NCI-H128 (cell line): ENCODE results near the gene JARID2.

ENCODE experiments used
- DNase-seq: peaks from one replicate; lab custom pipeline; 2025; ENCODE audit not compliant: unreplicated experiment; lab: John Stamatoyannopoulos, UW

The JARID2 gene

DNA sequence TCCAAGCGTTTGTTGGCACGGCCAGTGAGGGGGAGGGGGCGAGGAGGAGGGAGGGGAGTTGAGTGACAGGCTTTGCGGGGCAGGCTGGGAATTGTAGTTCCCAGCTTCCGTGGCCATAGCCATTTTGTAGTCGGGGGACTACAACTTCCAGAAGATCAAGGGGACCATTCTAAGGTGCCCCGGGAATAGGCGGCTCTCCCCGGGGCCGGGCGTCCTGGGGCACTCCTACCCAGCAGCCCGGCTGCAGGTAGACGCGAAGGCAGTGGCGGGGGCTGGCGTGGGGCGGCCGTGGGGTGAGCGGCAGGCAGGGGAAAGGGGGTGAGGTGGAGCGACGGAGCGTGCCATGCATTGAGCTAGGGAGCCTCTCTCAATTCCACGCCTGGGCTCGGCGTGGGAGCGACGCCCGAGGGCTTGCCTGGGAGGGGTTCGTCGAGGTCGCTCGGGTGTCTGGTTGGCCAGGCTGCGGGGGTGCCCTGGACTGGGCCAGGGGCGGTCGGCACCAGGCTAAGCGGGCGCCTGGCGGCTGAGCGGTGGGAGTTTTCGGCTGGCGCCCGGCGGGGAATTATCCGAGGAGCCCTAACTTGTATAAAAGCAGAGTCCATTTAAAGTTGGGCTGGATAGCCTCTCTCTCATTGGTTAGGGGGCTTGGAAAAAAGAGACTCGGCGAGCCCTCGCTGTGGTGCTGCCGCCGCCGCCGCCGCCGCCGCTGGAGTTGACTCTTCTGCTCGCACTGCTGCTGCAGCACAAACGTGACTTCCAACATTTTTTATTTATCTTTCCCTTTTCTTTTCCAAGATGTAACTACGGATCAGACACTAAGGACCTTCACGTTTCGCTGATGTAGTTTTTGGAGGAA lies at the start of gene JARID2:
TSS of gene JARID2 (plus strand) at position 709 of the 856 bp plus-strand sequence. CDS start 471 bp downstream, outside the sequence.
- DNase-seq, result peak; percentile 79

GRCh38 chr6:15200087-15200486 lies 45.8 kb upstream of the JARID2 start:
- no peak for DNase-seq

DNA sequence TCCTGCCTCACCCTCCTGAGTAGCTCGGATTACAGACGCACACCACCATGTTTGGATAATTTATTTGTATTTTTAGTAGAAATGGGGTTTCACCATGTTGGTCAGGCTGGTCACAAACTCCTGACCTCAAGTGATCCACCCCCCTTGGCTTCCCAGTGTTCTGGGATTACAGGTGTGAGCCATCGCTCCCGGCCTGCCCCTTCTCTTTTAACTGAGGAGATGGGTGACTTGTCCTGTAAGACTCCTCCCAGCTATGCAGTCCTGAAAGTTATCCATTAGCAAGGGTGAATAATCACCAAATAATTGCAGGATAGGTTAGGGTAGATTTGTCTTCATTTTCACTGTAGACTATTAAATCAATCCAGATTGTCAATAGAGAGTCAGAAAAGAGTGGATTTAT lies 40.5 kb upstream of the JARID2 start:
- DNase-seq, result no peak

- DNase-seq, result no peak
Measured at GRCh38 chr6:15206887-15207286, 39.0 kb upstream of the JARID2 start.

DNA sequence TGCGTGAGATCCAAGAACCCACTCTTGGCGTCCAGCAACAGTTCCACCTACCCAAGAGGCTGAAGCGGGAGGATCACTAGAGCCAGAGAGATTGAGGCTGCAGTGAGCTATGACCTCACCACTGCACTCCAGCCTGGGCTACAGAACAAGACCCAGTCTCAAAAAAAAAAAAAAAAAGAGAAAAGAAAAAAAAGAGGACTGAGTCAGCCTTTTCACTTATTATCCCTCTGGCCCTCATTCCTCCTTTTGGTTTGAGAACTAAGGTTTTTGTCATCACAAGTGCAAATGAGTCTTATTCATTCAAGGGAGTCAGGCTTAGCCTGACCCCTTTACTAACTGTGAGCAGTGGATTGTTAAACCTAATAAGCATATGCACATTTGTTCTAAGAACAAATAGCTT lies 37.9 kb upstream of the JARID2 start:
- no peak for DNase-seq

DNA sequence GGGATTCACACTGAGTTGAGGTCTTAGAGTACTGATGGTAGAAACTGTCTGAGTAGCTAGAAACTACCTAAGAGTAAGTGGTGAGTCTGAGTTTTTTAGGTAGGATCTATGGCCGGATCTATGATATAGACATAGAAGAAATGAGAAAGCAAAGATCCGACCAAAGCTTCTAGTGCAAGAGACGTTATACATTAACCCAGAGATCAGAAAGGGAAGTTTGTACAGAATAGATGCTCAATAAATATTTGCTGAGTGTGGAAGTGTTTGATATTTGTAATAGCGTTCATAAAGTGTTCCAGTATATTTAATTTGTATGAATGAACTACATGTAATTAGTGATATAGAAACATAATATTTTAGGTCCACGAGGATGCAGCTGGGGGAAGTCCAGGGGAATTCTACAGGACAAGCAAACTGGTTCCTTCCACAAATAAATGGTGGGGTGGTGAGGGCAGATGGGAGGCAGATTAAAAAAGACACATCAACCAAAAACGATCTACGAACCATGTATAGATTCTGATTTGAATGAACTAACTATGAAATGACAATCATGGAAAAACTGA lies 31.9 kb upstream of the JARID2 start:
- DNase-seq, result no peak

DNA sequence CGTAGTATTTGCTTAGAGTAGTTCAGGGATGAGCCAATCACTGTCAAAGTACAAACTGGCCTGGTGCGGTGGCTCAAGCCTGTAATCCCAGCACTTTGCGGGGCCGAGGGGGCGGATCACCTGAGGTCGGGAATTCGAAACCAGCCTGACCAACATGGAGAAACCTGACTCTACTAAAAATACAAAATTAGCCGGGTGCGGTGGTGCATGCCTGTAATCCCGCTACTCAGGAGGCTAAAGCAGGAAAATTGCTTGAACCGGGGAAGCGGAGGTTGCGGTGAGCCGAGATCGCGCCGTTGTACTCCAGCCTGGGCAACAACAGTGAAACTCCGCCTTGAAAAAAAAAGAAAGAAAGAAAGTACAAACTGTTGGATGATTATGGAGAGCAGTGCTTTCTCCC lies 27.5 kb upstream of the JARID2 start:
- no peak for DNase-seq

GRCh38 chr6:15220062-15220461 lies 25.8 kb upstream of the JARID2 start:
- DNase-seq, result no peak

DNA sequence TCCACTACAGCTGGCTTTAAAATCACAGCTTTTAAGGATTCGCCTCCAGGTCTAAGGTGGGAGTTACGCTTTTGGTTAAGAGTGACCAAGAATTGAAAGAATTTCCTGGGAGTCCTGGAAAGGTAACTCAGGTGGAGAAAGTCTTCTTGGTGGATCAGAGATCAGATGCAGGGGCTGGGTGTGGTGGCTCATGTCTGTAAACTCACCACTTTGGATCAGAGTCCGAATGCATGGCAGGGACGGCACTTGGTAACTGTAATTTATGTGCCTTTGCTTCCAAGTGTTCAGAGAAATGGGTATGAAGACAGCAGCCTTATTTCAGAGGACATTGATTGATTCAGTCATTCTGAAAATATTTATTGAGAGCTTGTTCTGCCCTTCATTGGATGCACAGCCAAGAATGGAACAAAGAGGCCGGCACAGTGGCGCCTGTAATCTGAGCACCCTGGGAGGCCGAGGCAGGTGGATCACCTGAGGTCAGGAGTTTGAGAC lies 18.0 kb upstream of the JARID2 start:
- no peak for DNase-seq

DNA sequence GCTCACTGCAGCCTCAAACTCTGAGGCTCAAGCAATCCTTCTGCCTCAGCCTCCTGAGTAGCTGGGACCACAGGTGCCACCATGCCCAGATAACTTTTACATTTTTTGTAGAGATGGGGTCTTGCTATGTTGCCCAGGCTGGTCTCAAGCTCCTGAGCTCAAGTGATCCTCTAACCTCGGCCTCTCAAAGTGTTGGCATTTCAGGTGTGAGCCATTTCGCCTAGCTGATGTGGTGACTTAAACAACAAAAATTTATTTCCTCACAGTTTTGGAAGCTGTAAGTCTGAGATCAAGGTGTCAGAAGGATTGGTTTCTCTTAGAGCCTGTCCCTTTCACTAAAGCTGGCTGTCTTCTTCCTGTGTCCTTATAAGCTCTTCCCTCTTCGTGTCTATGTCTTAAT lies 15.0 kb upstream of the JARID2 start:
- no peak for DNase-seq

- no peak for DNase-seq
Measured at GRCh38 chr6:15232836-15233510, 12.9 kb upstream of the JARID2 start.

DNA sequence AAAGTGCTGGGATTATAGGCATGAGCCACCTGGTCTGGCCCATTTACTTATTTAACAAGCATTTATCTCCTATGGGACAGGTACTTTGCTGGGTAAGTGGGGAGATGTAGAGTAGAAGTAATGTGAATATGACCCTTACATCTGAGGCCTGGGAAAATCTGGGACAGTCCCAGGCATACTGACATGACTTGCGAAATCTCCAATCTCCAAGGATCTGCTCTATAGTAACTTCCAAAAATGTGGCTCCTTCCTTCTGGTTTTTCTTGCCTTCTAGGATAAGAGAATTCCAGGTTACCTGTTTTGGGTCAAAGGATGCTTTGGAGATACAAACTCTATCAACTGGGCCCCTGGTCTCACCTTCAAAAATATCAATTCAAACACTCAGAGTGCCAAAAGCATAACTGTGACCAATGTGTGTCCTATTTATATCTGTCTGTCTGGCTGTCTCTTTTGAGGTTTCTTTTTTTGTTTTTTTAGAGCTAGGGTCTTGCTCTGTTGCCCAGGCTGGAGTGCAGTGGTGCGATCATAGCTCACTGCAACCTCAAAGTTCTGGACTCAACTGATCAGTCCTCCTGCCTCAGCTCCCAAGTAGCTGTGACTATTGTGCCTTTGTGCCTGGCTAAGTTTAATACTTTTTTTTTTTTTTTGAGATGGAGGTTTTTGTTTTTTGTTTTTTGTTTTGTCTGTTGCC lies 11.7 kb upstream of the JARID2 start:
- DNase-seq, result no peak

DNA sequence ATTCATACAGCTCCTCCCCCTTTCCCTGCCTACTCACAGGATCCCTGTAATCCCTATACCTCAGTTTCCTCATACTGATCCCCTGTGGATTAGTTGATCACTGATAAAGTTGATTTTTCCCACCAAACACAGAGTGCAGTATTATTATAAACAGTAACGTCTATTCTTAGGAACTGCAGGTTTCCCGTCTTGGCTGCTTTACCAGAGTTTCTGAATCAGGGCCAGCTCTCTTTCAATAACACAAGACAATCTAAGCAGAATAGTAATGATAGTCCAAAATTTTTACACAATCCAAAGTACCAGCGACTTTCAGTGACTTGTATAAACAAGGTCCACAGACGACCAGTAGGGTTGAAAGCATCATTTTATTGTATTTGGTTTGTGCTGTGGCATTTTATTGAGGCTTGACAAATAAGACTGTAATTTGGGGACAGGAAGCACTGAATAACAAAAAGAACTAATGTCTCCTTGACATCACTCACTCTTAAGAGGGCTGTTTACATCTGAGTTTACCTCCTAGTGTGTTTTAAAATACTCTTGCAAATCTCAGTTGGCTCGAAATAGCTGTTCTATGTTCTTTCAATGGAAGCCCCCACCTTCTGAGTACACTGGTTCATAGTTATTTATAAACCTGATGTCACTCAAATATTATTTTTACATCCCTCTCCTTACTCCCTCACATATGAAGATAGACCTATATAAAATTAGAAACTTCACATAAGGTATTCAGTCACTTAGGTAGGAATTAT lies 6.1 kb upstream of the JARID2 start:
- DNase-seq, result no peak

DNA sequence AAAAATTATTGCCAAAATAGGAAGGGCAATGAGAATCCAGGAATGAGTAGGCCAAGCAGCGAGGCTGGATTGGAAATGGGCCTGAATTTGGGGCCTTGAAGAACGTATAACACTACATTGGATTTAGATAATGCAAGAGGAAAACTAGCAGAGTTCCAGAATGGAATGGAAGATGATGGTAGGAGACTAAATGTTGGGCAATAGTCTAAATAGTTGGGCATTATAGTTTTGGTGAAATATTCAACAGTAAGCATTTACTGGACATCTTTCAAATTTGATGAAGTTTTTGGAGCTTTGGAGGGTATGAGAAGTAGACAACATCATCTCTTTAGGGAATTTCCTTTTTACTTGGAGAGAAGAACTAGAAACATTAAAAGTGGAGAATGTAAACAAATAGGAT lies 3.4 kb upstream of the JARID2 start:
- DNase-seq, result no peak

- no peak for DNase-seq
Measured at GRCh38 chr6:15242937-15243614, 2.8 kb upstream of the JARID2 start.

- DNase-seq, result no peak
Measured at GRCh38 chr6:15243910-15244619, 1.8 kb upstream of the JARID2 start.

- no peak for DNase-seq
Measured at GRCh38 chr6:15244620-15245360, 1.1 kb upstream of the JARID2 start.

GRCh38 chr6:15246217-15246665 lies 372 bp downstream of the JARID2 start:
- no peak for DNase-seq
